HG03025 (cell line): ENCODE data around the gene HAP1.

Source experiments
- ATAC-seq: cut with Tn5 transposase; IDR thresholded peaks from one replicate; pipeline ENCODE4 v1.9.1; 2021; ENCODE audit warnings: mild to moderate bottlenecking, moderate library complexity; ENCODE audit not compliant: unreplicated experiment, low FRiP score

HAP1 gene

DNA sequence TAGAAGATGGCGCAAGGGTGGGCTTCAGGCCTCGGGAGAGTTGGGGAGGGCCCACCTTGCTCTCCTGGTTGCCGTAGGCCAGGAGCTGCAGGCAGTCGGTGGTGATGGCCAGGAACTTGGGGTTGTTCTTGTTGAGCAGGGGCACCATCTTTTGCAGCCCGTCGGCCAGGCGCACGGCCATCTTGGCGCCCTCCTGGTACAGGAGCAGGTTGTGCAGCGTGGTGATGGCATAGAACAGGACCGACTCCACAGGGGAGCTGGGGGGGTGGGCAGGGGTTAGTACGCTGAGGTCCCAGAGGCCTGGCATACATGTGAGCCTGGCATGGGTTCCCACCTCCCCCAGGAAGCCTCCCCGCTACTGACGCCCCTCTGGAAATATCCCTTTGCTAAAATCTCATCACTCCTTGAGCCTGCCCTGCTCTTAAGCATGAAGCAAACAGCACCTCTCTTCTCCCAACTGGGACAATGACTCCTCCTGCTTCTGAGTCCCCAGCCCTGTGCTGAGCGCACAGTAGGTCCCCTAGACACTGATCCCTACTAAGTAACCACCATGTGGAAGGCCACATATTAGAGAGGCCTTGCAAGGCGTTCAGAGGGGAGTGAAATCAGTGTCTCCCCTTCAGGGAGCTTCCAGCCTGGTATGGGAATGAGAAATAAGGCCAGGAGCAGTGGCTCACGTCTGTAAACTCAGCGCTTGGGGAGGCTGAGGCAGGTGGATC lies 33.0 kb upstream of the HAP1 start:
- no peak for ATAC-seq

DNA sequence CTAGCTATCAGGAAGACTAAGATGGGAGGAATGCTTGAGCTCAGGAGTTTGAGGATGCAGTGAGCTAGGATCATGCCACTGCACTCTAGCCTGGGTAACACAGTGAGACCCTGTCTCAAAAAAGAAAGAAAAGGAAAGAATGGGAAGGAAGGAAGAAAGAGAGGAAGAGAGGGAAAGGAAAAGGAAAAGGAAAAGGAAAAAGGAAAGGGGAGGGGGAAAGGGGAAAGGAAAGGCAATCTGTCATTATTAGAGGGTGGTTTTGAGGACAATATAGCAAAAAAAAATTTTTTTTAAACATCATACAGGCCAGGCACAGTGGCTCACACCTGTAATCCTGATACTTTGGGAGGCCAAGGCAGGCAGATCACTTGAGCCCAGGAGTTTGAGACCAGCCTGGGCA lies 31.7 kb upstream of the HAP1 start:
- ATAC-seq: no peak

DNA sequence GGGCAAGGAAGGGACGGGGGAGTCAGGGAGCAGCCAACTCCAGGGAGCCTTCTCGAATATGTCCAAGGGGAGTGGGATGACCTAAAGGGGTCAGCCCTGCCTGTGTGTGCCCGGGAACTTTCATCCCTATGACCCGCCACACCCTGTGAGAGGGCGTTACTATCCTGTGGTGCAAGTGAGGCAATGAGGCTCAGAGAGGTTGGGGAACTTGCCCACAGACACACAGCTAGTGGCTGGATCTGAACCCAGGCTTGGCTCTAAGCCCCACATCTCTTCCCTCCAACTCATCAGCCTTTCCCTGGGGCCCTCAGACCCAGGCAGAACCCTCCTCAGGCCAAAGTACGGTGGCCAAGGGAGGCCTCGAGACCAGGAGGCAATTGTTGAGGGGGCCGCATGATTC lies 28.9 kb upstream of the HAP1 start:
- no peak for ATAC-seq

DNA sequence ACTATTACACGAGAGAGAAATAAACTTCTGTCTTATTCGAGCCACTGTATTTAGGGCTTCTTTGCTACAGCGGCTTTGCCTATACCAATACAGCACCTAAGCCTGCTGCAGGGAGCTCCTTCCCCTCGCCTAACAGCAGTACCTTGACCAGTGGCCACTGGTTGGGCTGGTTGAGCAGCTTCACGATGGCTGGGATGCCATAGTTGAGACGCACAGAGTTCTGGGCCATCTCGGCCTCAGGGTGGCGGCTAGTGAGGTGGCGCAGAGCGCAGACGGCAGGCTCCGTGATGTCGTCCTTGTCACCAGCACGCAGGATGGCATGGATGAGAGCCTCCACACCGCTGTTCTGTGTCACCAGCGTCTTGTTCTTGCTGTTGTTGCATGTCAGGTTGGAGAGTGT lies 28.4 kb upstream of the HAP1 start:
- no peak for ATAC-seq

DNA sequence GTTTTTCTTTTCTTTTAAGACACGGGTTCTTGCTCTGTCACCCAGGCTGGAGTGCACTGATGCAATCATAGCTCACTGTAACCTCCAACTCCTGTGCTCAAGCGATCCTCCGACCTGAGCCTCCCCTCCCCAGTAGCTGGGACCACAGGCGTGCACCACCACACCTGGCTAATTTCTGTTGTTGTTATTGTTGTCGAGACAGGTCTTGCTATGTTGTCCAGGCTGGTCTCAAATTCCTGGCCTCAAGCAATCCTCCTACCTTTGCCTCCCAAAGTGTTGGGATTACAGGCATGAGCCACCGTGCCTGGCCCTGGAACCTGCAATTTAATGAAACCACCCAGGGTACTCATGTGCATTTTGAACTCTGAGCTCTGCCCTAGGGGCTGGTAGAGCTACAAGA lies 27.9 kb upstream of the HAP1 start:
- ATAC-seq: no peak

DNA sequence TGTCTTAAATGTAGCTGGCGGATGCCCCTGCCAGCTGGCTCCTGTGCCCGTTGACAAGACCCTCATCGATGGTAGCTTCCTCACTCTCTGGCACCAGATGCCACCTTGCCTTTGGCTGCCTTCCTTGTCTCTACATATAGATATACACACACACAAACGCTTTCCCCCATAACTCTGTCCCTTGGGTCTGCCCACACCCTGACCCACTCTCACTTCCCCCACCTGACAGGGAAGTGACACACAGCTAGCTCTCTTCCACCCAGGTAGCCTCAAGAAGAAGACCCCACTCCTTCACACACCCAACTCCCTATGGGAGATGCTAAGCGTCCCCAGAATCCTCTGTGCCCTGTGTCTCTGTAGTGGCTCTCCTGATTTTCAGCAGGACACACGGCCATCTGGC lies 26.4 kb upstream of the HAP1 start:
- ATAC-seq: no peak

DNA sequence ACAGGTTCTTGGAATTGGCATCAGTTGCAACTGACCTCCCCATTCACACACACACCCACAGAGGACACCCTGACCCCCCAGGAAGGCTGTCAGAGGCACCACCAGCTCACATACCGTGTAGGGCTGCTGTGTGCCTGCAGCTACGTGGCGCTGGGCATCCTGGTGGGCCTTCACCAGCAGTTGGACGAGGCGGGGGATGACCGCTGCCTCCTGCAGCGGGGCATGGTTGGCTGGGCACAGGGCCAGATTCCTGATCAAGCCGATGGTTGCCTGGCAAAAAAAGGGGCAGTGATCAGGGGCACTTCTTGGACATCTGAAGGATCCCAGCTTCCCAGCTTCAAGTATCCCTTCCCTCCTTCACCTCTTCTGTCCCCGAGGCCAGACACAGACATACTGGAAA lies 24.2 kb upstream of the HAP1 start:
- ATAC-seq: no peak

DNA sequence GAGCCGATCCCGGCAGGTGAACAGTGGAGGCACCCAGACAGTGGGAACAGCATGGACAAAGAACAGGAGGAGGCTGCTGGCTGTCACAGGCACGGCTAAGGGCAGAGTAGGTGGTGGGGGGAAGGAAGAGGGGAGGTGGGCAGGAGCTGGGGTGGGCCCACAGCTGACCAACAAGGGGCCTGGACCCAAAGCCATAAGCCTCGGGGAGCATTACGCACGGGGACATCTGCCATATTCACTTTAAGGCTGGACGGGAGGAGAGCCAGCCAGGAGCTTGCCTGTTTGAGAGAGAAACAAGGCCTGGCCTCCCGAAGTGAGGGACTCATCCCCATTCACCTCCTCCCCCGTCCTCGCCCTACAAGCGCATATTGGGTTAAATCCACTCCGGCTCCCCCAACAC lies 19.6 kb upstream of the HAP1 start:
- no peak for ATAC-seq

DNA sequence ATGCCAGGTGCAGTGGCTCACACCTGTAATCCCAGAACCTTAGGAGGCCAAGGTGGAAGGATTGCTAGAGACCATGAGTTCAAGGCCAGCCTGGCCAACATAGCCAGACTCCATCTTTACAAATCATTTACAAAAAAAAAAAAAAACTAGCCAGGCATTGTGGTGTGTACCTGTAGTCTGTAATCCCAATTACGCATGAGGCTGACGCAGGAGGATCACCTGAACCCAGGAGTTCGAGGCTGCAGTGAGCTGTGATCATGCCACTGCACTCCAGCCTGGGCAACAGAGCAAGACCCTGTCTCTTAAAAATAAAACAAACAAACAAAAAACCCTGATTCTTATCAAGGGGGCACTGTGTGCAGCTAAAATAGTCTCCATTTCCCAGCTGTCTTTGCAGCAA lies 16.8 kb upstream of the HAP1 start:
- ATAC-seq: no peak

DNA sequence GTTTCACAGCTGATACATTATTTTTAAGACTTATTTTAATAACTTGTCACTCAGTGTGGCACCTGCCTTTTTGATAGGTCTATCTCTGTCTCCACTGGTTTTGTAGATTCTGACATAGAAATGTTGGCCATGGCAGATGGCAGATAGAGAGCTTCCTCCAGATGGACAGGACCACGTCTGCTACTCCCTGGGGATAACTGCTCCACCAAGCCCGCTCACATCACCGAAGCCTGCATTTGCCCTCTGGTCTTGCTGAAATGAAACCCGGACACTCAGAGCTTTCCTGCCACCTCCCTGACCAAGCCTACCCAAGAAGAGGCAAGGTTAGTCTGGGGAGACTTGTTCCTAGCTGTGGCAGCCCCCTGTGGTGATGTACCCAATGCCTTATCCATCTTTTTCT lies 16.4 kb upstream of the HAP1 start:
- ATAC-seq: no peak

DNA sequence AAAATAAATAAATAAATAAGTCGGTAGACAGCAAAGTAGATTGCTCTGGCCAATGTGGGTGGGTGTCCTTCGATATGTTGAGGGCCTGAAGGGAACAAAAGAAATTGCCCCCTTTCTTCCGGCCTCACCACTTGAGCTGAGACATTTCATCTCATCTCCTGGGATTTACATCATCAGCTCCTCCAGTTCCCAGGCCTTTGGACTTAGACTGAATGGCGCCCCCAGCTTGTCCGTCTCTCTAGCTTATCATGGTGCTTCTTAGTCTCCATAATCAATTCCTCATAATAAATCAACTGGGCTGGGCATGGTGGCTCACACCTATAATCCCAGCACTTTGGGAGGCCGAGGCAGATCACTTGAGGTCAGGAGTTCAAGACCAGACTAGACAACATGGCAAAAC lies 13.8 kb upstream of the HAP1 start:
- ATAC-seq: no peak

DNA sequence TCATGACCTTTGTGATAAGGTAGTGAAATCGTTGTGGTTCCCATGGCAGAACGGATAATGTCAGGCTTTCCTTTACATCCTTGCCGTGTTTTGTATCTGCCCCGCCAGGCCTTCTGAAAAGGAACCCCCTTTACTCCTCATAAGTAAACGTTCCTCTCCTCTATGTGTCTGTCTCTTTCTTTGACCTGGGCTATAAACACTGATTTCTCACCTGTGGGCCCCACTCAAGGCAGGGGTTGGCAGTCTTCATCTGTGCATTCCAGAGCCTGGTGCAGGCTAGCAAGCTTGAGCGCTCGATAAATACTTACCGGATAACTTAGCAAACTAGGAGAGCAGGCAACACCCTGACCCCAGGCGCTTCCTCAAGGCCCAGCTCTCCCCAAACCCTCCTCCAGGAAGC lies 7.3 kb upstream of the HAP1 start:
- no peak for ATAC-seq

DNA sequence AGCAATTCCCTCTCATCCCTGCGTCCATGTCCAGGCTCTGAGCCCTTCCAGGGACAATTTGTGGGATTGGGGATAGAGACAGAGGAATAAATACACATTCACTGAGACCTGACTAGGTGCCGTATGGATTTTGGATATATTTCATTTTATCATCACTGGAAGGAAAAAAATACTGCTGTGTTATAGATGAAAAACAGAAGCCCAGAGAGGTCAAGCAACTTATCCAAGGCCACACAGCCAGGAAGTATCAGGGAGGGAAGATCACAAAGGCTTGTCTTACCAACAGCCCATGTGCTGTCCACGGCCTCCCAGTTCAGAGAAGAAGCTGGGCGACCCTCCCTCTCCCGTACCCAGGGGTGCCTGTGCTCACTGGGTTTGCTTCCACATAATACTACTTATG lies 6.1 kb upstream of the HAP1 start:
- ATAC-seq: no peak

DNA sequence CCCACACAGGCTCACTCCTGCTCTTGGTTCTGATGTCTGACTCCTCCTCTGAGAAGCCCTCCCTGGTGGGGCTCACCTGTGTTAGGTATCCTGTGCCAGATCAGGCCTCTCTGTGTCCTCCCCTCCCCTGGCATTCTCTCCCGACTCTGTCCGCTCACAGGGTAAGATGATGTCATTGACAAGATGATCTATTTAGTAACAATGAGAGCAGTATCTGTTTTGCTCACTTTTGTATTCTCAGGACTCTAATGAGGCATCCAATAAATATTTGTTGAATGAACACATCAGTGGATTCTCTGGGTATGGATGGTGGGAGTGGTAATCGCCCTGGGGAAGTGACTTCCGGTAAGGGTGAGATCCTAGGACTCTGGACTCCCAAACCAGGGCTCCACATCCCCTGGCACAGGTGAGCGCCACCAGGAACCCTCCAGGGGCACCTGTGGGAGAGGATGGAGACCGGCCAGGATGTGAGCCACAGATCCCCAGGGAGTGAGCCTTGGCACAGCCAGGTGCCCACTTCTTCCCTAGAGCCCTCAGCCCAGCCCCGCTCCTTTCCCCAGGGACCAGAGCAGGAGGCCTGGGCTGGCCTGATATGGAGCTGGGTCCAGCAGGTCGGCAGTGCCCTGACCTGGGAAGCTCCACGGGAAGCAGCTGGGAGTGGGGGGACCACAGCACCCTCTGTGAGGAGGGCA lies 5.4 kb upstream of the HAP1 start:
- ATAC-seq: no peak

DNA sequence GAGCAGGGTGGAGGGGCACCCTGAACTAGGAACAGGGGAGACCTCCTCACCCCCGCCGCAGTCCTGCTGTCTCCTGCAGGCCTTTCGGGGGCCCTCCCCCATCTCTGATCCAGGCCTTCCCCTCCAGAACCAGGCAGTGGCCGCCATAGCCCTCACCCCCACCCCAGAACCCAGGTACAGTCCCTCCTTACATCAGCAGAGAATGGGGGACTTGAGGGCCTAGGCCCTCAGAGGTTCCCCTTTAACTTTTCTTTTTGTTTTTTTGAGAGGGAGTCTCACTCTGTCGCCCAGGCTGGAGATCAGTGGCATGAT lies 4.3 kb upstream of the HAP1 start:
- ATAC-seq: no peak

DNA sequence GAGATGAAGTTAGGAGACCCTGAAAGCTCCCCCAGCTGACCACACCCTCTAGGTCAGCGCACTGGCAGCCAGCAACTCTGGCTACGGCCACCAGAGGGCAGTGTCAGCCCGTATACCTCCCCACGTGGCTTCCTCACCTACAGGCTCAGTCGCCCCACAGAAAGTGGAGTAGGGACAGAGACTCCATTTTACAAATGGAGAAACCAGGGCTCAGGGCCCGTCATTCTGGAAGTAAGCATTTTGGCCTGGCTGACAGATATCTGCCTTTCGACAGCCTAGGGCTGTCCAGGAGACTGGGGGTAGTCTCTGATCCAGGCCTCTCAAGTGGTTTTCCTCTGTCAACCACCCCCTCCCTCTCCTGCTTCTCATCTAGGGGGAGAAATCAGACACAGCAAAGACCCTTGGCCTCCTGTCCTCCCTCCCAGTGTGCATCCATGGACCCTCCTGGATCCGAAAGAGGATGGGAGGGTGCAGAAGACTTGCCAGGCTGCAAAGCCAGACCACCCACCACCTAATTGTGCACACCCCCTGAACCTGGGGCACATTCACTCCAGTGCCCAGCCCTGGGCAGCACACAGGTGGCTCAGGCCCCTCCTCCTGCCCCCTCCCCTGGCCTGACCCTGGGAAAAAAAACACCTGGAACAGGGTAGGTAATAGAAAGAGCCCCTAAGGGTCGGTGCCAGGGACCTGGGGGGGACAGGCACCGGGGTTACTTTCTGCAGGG lies 3.8 kb upstream of the HAP1 start:
- ATAC-seq: no peak

DNA sequence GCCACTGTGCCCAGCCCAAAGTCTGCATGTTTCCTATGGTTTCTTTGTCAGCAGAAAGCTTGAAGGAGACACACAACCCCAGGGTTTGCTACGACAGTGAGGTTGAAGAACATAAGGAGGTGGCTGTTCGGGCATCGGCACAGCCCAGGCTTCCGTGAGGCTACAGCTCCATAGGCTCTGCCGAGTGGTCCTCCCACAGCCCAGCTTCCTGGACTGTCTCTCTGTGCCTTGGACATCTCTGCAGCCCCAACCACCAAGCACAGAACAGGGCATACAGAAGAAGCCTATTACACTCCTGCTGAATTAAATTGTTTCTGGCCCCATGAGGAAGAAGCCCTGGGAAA lies 3.2 kb upstream of the HAP1 start:
- ATAC-seq: no peak

DNA sequence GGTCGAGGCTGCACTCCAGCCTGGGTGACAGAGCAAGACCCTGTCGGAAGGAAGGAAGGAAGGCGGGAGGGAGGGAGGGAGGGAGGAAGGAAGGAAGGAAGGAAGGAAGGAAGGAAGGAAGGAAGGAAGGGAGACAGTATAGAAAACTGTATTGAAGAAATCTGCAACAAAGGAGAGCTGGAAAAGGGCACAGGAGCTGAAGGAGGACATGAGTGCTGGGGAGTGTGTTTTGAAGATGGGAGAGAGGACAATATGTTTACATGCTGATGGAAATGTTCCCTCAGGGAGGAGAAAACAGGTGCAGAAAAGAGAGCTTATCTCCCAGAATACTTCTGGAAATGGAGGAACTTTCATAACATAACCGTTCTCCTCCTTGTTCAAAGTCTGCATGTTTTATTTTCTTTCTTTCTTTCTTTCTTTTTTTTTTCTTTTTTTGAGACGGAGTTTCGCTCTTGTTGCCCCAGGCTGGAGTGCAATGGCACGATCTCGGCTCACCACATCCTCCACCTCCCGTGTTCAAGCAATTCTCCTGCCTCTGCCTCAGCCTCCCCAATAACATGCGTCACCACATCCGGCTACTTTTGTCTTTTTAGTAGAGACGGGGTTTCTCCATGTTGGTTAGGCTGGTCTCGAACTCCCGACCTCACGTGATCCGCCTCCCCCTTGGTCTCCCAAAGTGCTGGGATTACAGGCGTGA lies 2.7 kb upstream of the HAP1 start:
- no peak for ATAC-seq

DNA sequence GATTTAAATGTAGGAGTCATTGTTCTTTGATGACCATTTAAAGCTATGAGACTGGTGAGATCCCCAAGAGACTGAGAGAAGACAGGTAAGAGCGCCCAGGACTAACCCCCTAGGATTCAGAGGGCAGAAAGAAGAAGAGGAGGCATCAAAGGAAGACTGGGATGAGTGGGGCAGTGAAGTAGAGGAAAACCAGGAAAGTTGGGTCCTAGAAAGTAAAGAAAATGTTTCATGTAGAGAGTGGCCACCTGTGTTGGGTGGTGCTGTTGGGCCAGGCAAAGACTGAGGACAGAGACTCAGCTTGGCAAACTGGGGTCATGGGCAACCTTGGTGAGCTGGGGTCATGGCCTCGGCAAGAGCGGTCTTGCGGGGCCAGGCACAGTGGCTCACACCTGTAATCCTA lies 1.3 kb upstream of the HAP1 start:
- no peak for ATAC-seq

DNA sequence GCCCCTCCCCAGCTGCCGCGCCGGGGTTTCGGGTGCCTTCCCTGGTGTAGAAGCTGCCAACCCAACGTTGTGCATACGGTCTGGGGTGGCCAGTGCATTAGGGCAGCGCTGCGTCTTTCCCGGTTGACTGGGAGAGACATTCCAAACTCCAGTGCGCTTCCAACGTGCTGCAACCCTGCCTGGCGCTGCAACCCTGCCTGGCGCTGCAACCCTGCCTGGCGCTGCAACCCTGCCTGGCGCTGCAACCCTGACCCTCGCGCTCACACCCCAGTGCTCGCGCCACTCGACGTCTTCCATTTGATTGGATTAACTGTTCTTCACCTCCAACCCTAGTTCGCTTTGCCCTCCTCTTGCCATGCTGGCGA lies 488 bp upstream of the HAP1 start:
- ATAC-seq: no peak

DNA sequence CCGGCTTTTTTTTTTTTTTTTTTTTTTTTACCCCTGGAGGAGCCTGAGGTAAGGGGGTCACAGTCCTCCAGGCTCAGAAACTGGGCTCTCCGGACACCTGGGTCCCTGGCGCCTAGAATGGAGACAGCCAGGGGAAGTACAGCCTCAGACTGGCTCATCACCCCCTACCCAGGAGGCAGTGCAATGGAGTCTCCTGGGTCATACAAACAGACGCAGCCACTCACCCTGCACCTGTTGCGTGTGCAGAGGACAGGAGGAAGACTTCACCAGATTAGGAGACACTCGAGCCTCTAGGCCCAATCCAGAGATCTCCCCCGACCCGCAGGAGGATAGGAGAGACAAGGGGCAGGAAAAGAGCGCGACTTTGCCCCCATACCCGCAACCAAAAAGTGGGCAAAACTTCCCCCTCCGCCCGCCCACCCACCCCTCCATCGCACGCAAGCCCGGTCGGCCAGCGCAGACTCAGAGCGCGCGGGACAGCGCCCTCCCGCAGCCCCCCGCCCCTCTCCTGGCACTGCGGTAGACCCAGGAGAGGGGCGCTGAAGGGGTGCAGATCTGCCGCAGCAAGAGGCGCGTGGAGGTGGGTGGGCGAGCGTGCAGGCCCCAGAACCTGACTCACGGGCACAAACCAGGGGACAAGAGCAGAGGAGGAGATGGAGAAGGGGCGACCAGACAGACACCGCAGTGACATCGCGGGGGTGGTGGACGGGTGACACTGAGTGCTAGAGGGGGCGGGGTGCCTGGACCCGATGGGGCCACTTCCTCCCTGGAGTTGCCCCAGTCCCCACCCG lies 900 bp downstream of the HAP1 start:
- no peak for ATAC-seq
